ENCODE results near the gene CHST8.
"Not testable (repeated sequence)": the region's sequence is repeated elsewhere in the genome, so short reads cannot be mapped to it uniquely, and the experiment has no call there.

Gene CHST8

DNA sequence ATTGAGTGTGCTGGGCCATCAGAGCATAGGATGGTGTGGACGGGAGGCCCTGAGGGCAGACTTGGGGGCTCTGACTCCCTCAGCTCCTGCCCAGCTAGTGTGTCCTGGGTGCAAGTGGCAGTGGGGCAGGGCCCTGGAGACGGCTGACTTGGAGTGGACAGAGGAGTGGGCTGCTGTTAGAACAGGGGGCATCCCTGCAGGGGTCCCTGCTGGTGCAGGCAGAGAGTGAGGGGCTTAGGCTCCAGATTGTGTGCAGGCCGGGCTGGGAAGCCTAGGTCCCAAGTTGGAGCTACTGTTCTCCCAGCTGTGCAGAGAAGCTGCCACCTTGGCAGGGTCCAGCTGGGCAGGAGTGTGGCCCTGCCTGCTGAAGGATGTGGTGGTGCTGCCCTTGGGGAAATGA is 183.6 kb downstream of the CHST8 start:
- DNase-seq (ENCODE audit: low read depth in 2 of 3, low spot score in 2 of 3) = no peak

DNA sequence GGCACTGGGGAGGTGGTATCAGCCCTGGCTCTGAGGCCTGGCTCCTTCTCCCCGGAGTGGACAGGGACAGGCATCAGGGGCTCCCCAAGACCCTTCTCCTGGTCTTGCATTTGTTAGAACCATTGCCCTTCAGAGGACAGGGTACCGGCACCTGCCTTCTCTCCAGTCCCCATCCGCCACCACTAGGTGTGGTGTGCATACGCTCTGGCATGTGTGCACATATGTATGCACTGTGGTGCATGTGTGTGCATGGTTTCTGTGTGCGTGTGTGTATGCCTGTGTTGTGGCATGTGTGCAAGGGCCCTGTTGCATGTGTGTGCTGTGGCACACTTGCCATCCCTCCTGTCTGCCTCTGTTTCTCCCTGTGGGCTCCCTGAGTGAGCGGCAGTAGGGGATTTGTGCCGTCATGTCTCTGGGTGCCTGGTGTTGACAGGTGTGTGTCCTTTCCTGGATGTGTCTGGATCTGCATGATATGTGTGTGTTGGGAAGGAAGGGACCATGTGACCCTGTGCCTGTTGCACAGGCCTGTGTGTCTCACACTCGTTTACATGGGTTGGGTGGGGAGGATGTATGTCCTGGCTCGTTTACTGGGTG is 184.2 kb downstream of the CHST8 start:
- no peak for DNase-seq (ENCODE audit: low read depth in 2 of 3, low spot score in 2 of 3)

DNA sequence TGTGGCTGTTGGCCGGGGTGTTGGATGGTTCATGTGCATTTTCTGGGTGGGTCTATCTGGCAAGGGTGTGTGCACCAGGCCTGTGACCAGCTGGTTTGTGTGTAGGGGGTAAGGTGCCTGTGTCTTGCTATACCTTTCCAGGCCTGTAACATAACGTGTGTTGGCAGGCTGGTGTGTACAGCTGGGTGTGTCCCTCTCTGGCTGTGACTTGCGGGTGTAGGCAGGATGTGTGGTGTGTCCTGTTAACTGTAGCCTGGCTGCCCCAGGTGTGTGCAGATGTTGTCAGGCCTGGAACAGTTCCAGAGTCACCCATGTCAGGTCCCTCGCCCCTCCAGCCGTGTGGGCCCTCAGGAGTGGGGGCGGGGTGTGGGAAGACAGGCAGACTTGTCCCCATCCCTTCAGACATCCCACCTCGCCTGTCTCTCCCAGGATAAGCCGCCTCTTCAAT is 184.7 kb downstream of the CHST8 start:
- no peak for DNase-seq (ENCODE audit: low read depth in 2 of 3, low spot score in 2 of 3)

DNA sequence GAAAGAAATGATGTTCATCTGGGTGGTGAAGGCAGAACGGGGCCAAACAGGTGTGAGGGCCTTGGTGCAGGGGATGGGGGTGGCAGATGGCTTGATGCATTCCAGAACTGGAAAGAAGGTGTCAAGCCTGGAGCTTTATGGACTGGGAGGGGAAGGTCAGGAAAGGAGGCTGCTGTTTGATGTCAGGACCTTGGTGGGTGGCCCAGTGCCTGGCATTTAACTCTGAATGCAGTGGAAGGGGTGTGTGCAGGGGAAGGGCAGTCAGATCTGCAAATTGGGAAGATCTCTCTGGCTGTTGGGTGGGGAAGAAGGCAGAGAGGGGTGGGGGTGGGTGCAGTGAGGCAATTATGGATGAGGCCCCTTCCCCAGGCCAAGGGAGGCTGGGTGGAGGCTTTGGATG is 186.6 kb downstream of the CHST8 start:
- DNase-seq (ENCODE audit: low read depth in 2 of 3, low spot score in 2 of 3) = no peak

DNA sequence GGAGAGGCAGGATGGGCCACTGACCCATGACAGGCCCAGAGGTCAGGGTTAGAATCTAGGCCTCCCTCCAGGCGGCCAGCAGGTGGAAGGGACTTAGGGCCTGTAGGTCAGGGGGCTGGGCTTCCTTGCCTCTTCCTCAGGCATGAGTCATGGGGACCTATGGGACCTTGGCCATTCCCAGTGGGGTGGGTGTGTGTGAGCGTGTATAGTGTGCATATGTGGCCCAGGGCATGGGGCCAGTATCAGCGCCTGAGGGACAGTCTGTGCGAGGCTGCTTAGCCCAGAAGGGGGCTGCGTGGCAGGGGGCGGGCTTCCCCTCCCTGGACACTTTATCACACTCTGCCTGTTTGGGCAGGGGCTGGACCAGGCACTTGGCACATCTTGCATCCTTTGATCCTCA is 188.2 kb downstream of the CHST8 start:
- no peak for DNase-seq (ENCODE audit: low read depth in 2 of 3, low spot score in 2 of 3)

DNA sequence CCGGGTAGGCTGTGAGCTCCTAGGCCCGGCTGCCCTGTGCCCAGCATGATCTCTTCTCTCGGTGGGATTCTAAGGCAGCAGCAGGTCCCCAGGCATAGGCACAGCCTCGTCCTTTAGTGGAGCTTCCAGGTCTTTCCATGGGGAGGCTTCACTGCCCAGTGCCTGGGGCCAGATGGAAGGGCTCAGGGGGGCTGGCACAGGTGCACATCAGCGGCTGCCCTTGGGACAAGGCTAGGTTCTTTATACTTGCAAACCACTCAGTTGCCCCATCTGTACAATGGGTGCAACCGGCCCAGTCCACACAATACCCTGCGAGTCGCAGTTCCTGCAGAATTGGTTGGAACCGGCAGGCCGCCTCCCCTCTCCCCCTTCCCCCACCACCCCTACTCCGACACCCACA is 189.1 kb downstream of the CHST8 start:
- no peak for DNase-seq (ENCODE audit: low read depth in 2 of 3, low spot score in 2 of 3)

DNA sequence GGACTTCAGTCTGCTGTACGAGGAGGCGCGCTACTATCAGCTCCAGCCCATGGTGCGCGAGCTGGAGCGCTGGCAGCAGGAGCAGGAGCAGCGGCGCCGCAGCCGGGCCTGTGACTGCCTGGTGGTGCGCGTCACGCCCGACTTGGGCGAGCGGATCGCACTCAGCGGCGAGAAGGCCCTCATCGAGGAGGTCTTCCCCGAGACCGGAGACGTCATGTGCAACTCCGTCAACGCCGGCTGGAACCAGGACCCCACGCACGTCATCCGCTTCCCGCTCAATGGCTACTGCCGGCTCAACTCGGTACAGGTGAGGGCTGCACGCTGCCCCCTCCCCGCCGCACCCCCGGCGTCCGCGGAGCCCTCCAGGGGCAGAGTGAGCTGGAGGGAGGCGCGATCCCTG is 189.5 kb downstream of the CHST8 start:
- no peak for DNase-seq (ENCODE audit: low read depth in 2 of 3, low spot score in 2 of 3)

DNA sequence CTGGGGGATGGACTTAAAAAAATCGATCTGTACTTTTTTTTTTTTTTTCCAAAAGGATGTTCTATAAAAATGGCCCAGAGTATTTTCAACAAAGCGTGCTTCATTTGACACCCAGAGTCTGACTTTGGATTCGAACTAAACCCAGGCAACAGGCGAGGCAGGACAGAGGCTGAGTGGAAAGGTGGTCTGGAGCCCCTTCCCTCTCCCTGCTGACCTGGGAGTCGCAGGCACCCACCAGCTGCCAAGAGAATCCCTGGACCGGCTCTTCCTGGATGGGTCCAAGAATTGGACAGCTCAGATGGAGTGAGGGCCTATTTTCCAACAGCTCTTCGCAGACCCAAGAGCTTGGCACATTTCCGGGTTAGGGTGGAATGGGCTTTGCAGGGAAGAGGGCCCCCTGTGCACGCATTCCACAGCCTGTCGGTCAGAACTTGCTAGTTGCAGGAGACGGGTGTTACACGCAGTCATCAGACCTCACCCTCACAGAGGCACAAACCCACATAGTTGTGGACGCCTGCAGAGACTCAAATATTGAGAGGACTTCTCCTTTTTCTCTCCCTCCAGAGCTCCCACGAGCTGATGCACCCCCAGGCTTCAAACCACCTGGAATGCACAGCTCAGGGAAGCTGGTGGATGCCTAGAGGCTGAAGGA is 190.1 kb downstream of the CHST8 start:
- no peak for DNase-seq (ENCODE audit: low read depth in 2 of 3, low spot score in 2 of 3)

DNA sequence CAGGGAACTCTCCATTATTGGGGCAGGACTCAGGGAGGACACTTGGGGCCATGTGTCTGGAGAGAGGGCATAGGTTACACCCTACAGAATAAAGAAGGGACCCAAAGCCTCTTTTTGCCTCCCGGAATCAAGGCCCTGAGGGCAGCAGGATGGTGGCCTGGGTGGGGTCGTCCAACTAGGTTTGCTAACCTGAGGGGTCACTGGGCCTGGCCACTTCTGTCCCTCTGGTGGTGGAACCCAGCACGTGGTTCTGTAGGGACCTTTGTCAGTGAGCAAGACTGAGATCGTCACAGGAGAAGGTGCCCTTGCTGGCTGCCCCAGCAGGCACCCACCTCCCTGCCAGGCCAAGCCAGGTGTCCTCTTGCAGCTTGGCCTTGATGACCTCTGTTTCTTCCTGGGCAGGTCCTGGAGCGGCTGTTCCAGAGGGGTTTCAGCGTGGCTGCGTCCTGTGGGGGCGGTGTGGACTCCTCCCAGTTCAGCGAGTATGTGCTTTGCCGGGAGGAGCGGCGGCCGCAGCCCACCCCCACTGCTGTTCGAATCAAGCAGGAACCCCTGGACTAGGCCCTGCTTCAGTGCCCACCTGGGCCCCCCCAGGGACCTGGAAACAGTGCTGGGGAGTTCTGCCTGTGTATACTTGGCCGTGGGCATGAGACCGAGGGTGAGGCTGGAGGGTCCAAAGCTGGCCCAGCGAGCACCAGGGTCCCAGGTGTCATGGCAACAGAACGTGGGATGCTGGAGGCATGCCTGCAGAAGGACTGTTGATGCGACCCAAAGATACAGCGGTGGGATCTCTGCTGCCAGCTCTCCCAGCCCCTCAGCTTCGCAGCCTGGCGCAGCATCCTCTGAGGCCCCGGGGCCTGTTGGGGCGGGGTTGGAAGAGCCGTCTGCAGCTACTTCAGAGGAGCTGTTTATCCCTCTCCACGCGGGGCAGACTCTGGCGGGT is 190.9 kb downstream of the CHST8 start:
- no peak for DNase-seq (ENCODE audit: low read depth in 2 of 3, low spot score in 2 of 3)

DNA sequence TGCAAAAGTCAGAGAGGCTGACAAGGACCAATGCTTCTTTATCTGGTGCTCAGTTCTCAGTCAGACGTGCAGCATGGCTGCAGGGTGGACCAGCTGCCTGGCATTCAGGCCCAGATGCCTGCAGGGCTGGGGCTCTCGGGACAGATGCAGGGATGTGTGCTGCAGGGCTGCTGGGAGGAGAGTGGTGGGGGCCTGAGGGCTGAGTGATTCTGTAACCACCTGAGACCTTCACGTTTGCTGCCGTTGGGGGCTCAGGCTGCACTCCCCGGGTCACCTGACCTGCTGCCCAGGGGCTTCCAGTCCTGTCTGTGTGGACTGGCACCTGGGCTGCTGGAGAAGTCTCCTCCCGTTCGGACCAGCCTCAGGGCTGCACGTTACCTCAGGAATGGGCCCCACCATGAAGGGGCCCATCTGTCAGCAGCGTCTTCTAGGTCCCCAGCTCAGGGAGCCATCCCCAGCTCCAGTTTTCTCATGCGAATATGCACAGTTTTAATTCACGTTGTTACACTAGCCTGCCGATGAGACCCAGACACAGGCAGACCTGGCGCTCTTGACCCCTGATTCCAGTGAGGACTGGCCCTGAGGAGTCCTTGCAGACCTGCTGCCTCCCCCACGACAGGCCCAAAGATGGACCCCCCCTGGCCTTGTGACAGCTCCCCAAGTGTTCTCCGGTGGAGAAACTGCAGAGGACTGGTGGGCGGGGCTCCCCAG is 191.8 kb downstream of the CHST8 start:
- DNase-seq (ENCODE audit: low read depth in 2 of 3, low spot score in 2 of 3) = no peak

DNA sequence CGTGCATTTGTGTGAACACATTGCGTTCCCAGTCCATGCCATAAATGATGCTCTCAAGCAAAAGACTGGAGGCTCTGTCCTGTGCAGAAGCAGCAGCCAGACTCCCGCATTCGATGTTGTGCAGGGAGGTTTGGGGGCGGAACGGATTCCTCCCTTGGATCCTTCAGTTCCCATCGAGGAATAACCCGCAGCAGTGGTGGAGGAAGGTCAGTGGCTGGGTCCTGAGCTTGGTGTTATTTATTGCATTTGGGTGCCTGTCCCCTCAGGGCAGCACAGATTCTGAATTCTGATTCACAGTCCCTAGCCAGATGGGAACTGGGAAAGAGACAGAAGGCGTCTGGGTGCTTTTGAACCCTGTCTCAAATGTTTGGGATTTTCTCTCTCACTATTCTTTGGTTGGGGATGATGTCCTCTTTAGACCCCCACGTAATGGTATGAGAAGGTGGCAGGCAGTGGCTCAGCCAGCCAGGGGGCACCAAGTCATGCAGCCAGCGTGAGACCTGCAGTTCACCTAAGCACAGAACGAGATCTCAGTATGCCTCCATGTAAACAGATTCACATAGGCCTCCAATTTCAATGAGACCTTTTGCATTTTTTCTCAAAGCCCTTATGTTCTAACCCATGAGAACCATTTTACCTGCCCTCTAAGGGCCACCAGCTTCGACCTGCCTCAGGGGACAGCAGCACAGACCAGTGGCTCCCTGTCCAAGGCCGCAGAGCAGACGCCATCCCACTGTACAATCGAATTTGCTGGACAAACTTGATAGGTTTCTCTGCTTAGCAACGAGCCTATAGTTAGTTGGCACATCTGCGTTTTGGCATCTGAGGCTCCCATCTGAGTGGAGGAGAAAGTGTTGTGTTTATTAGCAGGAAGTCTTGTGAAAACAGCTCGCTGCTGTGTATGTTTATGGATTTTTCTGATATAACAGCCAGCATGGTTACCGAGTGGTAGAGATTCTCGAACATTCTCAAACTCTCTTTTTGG is 192.7 kb downstream of the CHST8 start:
- no peak for DNase-seq (ENCODE audit: low read depth in 2 of 3, low spot score in 2 of 3)

DNA sequence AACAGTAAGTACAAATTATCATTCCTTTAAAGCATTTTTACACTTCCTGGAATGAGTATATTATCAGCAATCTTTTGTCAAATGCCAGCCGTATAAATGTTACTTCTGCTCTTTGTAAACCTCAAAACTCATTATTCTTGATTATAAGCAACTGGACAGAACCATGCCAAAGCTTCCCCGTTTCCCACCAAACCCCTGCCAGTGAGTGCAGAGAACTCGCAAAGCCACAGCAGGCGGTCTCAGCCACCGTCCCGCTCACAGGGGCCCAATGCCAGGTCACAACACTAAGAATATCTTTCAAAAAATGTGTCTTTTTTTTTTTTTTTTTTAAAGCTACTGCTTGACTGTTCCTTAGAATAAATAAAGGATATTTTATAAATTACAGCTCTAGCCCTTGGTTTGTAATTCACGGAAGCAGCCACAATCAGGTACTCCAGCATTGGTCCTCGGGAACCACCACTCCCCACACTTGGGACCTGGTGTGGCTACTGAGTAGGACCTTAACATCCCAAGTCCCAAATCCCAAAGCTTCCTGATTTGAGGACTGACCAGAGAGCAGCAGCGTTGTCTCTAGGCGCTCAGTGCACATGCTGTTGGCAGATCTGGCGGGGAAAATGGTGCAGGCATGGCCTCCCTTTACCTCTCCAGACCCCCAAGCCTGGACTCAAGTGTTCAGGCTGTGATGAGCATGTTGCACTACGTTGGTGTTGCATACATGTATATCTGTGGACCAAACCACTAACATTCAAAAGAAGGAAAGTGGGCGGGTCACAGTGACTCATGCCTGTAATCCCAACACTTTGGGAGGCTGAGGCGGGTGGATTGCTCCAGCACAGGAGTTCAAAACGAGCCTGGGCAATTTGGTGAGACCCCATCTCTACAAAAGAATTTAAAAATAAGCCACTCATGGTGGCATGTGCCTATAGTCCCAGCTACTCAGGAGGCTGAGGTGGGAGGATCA is 193.9 kb downstream of the CHST8 start:
- no peak for DNase-seq (ENCODE audit: low read depth in 2 of 3, low spot score in 2 of 3)

DNA sequence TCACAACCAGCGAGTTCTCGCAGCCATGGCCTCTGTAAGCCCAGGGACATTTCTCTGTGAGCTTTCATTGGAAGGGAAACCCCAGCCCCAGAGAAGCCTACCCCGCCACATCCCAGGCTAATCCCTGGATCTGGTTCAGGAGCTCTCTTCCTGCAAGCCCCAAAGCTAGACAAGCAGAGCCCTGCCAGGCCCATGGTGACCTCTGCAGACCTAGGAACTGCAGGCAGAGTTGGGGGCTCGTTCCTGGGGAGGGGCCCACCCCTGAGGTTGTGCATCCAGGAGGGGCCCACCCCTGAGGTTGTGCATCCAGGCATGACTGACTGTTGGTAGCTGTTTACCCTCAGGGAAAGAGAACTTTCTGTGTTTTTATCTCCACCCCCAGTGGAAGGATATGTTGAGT is 196.7 kb downstream of the CHST8 start:
- no peak for DNase-seq (ENCODE audit: low read depth in 2 of 3, low spot score in 2 of 3)

DNA sequence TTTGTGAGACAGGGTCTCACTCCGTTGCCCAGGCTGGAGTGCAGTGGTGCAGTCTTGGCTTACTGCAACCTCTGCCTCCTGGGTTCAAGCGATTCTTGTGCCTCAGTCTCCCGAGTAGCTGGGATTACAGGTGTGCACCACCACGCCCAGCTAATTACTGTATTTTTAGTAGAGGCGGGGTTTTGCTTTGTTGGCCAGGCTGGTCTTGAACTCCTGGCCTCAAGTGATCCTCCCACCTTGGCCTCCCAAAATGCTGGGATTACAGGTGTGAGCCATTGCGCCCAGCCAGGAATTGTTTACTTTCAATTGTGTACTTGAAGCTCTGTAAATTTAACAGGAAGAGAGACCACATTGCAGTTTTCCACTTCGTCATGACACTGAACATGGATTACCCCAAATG is 197.3 kb downstream of the CHST8 start:
- DNase-seq (ENCODE audit: low read depth in 2 of 3, low spot score in 2 of 3) = not testable (repeated sequence)

DNA sequence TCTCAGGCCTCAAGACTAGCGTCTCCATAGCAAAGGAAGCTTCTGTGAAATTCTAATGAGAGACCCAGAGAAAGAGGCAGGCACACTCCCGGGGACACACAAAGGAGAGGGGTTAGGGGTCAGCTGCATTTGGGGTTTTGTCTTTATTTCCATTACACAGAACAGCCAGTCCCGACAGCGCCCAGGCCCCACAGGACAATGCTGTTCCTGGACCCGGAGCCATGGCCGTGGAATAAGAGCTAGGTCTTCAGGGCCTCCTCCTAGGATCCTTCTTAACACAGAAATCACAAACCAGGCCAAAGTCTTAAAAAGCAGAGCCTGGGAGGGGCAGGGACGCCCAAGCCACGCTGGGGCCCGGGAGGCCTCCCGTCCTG is 197.7 kb downstream of the CHST8 start:
- DNase-seq (ENCODE audit: low read depth in 2 of 3, low spot score in 2 of 3) = no peak

DNA sequence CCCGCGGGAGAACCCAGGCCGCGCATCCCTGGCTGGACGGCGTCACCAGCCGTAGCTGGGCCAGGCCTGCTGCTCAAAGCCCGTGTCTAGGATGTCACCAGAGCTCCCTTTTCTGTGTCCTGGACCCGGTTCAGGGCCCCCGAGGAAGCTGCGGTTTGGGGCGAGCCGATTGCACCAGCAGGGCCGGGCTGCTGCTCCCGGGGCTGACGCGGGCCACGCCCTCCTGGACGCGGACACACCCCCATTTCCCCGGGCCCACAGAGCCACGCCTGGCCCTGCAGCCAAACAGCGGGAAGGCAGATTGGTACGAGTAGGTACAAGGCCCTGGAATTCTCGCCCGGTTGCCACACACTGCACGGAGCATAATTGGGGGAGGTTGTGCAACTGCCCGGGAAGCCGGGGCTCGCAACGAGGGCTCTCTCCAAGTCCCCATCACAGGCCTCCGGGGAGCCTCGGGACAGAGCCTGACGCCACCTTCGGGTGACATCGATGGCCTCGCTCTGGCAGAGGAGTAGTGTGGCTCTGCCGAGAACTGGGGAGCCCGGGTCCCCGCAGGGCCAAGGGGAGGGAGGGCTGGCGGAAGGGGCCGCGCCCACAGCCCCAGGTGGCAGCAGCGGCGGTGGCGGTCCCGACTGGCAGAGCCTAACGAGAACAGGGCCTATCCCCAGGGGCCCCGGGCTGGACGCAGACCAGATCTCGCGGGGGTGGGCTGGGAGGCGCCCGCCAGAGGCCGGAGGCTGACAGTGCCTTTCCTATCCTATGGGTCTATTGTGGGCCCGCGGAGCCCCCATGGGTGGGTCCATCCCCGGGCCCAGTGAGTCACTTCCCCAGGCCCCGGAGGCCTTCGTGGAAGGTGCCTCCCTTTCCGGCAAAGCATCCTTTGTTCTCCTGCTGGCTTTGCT is 198.4 kb downstream of the CHST8 start:
- peak in 2 of 3 experiments; percentile 38 to 40 for DNase-seq (ENCODE audit: low read depth in 2 of 3, low spot score in 2 of 3)

DNA sequence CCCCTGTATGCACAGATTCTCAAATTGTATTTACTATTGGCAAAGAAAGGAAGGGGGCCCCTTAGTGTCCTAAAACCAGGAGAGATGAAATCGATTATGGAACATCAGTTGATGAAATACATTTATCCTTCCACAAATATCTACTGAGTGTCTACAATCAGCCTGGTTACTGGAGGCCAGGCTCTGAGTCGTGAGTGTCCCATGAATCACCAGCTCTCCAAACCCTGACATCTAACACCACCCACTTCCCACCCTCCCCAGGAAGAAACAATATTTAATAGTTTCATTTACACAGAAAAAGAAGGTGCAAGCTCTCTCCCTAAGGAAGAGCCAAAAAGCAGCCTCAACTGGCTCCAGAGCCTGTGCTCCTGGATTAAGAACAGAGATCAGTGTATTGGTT is 200.1 kb downstream of the CHST8 start:
- DNase-seq (ENCODE audit: low read depth in 2 of 3, low spot score in 2 of 3) = no peak

All from activated CD8-positive, alpha-beta memory T cell treated with anti-CD3 and anti-CD28 coated beads for 48 hours (primary cell).